SK-N-MC (cell line): ENCODE results near the gene NFATC1.

Experiments
- EZH2 ChIP-seq: fragments of 200-600 bp; sonication (generic); IDR thresholded peaks from one replicate; pipeline ENCODE4 v1.6.1; 2017; ENCODE audit warnings: antibody characterized with exemption
- POLR2AphosphoS5 ChIP-seq: IDR thresholded peaks from 2 replicates; pipeline ENCODE4 v1.6.1; 2012; ENCODE audit warnings: mild to moderate bottlenecking, low read depth, low read length, borderline replicate concordance

GRCh38 chr18:79434607-79435401 is 39.1 kb downstream of the NFATC1 start:
- TF ChIP-seq EZH2 (no peak), POLR2AphosphoS5 (no peak)
